AG04449 (cell line): ENCODE data around the gene ETNK1.

ENCODE experiments used
- CTCF ChIA-PET: fragments of 350-600 bp; formaldehyde crosslinking; extraction: SDS; loops from one replicate; lab custom pipeline; 2021; ENCODE audit warnings: antibody characterized with exemption; lab: Yijun Ruan, JAX
- POLR2A ChIA-PET: fragments of 400-600, 350-600 bp; formaldehyde crosslinking; extraction: SDS; loops from one replicate; lab custom pipeline; 2020; ENCODE audit warnings: antibody characterized with exemption, inconsistent platforms; lab: Yijun Ruan, JAX
- DNase-seq: peaks from one replicate; pipeline ENCODE4 v3.0.0-alpha.2; 2010; ENCODE audit warnings: low read depth, low spot score
- H3K4me3 ChIP-seq: 2 replicates; pipeline ENCODE4 v1.5.1; 2011; ENCODE audit warnings: low read depth, mild to moderate bottlenecking, control low read depth, low read length
- CTCF ChIP-seq: IDR thresholded peaks from one replicate; pipeline ENCODE4 v1.5.1; 2011; ENCODE audit warnings: mild to moderate bottlenecking, moderate library complexity, low read length, control low read depth, inconsistent platforms; ENCODE audit not compliant: insufficient read depth; ENCODE audit errors: missing control alignments

Gene ETNK1

GRCh38 chr12:22715254-22715653 lies 90.3 kb downstream of the ETNK1 start:
- H3K4me3 ChIP-seq, result no peak overlapping the region
- no peak for TF ChIP-seq CTCF
- ChIA-PET POLR2A (no interaction called here), CTCF (interaction anchor here (0.8 to 1.4 kb wide), 3 partner anchors 11 to 30 kb away, joined by 3 read pairs; no protein-coding TSS in a partner anchor)
- no peak for DNase-seq

DNA sequence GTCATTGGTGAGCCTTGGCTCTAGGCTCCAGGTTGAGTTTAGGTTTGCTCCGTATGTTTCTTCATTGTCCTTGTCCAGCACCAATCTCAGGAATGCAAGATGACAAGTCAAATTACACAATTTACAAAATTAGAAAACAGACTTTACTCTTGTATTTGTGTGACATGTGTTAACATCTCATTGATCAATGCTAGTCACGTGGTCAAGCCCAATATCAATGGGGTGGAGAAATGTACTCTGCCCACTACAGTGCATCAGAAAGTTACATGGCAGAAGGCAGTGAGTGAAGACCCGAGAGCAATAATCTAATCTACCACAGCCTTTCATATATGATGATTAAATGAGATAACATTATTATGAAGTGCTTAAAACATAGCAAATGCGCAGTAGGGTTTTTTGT lies 94.8 kb downstream of the ETNK1 start:
- no peak overlapping the region for H3K4me3 ChIP-seq
- POLR2A ChIA-PET, result no interaction called here
- CTCF ChIA-PET, result no interaction called here
- DNase-seq, result no peak
- TF ChIP-seq CTCF, result no peak

GRCh38 chr12:22722081-22722480 lies 97.1 kb downstream of the ETNK1 start:
- ChIA-PET POLR2A (no interaction called here), CTCF (no interaction called here)
- H3K4me3 ChIP-seq, result no peak overlapping the region
- DNase-seq, result no peak
- no peak for TF ChIP-seq CTCF

DNA sequence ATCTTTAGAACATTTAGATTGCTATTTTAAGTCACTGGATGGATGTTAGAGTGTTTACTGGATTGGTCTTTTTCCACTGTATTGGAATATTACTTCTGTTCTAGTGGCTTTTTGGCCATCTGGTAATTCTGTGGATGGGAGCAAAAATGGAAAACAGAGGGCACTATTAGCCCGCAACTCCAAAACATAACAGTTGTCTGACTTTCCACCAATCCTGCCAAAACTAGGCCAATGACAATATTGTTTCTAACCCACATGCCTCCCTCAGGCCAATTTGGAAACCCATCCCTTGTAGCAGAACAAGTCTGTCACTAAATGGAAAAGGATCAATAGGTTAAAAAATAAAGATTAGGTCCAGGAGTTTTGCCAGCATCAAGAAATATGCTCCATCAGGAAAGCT lies 97.8 kb downstream of the ETNK1 start:
- no peak for TF ChIP-seq CTCF
- ChIA-PET CTCF (no interaction called here), POLR2A (no interaction called here)
- no peak for DNase-seq
- H3K4me3 ChIP-seq, result no peak overlapping the region

DNA sequence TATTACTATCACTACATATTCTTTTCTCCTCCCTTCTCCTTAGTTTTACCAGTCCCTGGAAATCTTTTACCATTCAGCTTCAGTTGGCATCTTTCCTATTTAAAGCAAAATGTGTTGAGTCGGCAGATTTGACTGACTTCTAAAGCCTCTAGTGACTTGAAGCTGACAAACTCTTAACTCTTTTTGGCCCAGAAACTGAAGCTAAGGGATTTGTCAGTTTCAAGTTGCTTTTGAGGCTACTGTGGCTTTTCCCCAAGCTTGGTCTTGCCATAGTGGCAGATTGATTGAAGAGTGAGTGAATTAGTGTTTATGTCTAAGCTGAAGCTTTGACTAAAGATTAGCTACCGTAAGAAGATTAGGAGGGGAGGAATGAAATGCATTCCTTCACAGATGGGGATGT lies 104.0 kb downstream of the ETNK1 start:
- ChIA-PET CTCF (interaction anchor here (1.4 kb wide), 1 partner anchor 14 kb away, joined by 3 read pairs; no protein-coding TSS in a partner anchor), POLR2A (interaction anchor here (0.6 kb wide), 1 partner anchor 254 kb away, joined by 3 read pairs; no protein-coding TSS in a partner anchor)
- TF ChIP-seq CTCF, result no peak
- H3K4me3 ChIP-seq, result no peak overlapping the region
- DNase-seq, result no peak

- TF ChIP-seq CTCF, result no peak
- peak overlapping the region; percentile 16; the same call in 1 of the 2 replicates for H3K4me3 ChIP-seq
- ChIA-PET POLR2A (interaction anchor here (0.6 kb wide), 1 partner anchor 103 kb away, joined by 3 read pairs; no protein-coding TSS in a partner anchor), CTCF (interaction anchor here (1.0 to 1.4 kb wide), 2 partner anchors 15 to 44 kb away, joined by 3 read pairs; no protein-coding TSS in a partner anchor)
- DNase-seq, result no peak
Measured at GRCh38 chr12:22729431-22729956, 104.5 kb downstream of the ETNK1 start.
